ENCODE measurements around the gene C16orf87. TPM values are rescaled to one million over a fixed set of nuclear protein-coding genes. Genes with fewer than 3 reads are reported as not detected.

Gene C16orf87
- polyA plus RNA-seq, 3 donors = 6.1 to 9.7 (median 7.6) TPM

Small RNA genes lying within 50 kb of the gene (small RNA-seq; reads per million reads assigned to genes)
- gene AC007225.2 (ENCODE audit: insufficient read length, low read depth) = not detected

Other genes starting within 250 kb of the C16orf87 start
- gene SHCBP1, start 209.8 kb downstream of the C16orf87 start, polyA plus RNA-seq = 1 to 10 TPM in 1 of 3 donors, under 1 TPM in 2; 0.45 to 2.3 (median 0.93) TPM
- gene VPS35, start 142.0 kb downstream of the C16orf87 start, polyA plus RNA-seq = 100 to 1,000 TPM in 2 of 3 donors, 10 to 100 TPM in 1; 14.6 to 130 (median 113) TPM
- 1 to 10 TPM in 1 of 3 donors, under 1 TPM in 2; 0.21 to 1.5 (median 0.31) TPM for gene ORC6, start 141.5 kb downstream of the C16orf87 start, polyA plus RNA-seq
- under 1 TPM in 1 of 3 donors, not detected in 2; 0.32 TPM for gene MYLK3, start 82.8 kb downstream of the C16orf87 start, polyA plus RNA-seq
- gene GPT2, start 53.2 kb upstream of the C16orf87 start, polyA plus RNA-seq = 1 to 10 TPM in 2 of 3 donors, under 1 TPM in 1; 0.98 to 1.5 (median 1.4) TPM
- gene DNAJA2, start 142.5 kb upstream of the C16orf87 start, polyA plus RNA-seq = 10 to 100 TPM; 14.4 to 63.4 (median 62.9) TPM